Measurements from ENCODE around the gene SNTG2.
"Not testable (repeated sequence)": the region's sequence is repeated elsewhere in the genome, so short reads cannot be mapped to it uniquely, and the experiment has no call there.

Gene SNTG2

GRCh38 chr2:950080-950966 lies at the start of gene SNTG2:
TSS of gene SNTG2 (plus strand) at chr2:950849. CDS start at chr2:950997, 148 bp downstream.
- in situ Hi-C loops (cut with MboI; ENCODE audit: low sequenced_read_pairs): no loop called here

- in situ Hi-C loops (cut with MboI; ENCODE audit: low sequenced_read_pairs): no loop called here
Observed at GRCh38 chr2:902584-902983, 48.1 kb upstream of the SNTG2 start.

- in situ Hi-C loops (cut with MboI; ENCODE audit: low sequenced_read_pairs): no loop called here
Observed at GRCh38 chr2:903223-903900, 47.3 kb upstream of the SNTG2 start.

DNA sequence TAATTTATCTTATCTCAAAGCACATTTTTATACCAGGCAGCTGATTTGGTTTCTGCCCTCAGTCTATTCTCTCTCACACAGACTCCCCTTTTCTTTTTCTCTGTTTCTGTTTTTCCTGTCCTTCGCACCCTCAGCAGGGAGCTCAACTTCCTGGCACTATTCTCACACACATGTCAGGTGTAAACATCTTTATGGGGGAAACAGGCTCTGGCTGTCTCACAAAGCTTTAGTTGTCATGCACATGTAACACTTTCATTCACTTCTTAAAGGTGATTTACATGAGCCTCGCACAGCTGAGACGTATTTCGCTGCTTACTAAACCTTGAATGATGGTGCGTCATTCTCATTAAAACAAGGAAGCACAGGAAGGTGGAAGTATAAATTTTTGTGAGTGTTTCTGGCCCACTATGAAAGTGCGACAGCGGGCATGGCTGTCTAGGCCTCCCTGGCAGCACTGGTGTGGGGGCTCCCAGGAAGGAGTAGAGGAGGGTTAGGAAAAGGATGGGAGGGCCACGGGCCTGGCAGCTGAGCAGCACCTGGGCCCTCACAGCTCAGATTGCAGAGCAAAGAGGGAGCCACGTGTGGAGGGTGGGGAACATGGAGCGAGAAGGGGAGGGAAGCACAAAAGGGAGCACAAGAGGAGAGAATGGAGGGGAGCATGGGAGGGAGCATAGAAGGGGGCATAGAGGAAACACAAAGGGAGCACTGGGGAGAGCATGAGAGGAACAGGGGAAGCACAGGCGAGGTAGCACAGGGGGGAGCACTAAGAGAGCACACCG lies 46.2 kb upstream of the SNTG2 start:
- in situ Hi-C loops (cut with MboI; ENCODE audit: low sequenced_read_pairs): no loop called here

- in situ Hi-C loops (cut with MboI; ENCODE audit: low sequenced_read_pairs): no loop called here
Observed at GRCh38 chr2:905091-905832, 45.4 kb upstream of the SNTG2 start.

DNA sequence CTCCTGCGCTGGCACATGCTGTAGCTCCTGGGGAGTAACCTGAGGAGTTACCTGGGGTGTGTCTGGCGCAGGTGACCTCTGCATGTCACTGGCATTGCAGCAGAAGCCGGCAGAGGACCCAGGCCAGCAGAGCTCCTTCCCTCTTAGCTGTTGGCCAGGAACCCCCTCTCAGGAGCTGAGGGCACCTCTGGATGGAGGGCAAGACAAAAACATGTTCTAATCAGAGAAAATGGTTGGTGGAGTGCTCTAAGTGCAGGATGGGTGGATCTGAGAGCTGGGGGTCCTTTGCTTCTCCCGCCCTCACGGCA lies 44.9 kb upstream of the SNTG2 start:
- in situ Hi-C loops (cut with MboI; ENCODE audit: low sequenced_read_pairs): no loop called here

- in situ Hi-C loops (cut with MboI; ENCODE audit: low sequenced_read_pairs): no loop called here
Observed at GRCh38 chr2:907706-908105, 42.9 kb upstream of the SNTG2 start.

GRCh38 chr2:908568-908967 lies 42.1 kb upstream of the SNTG2 start:
- in situ Hi-C loops (cut with MboI; ENCODE audit: low sequenced_read_pairs): no loop called here

GRCh38 chr2:909764-910379 lies 40.8 kb upstream of the SNTG2 start:
- in situ Hi-C loops (cut with MboI; ENCODE audit: low sequenced_read_pairs): not testable (repeated sequence)

- in situ Hi-C loops (cut with MboI; ENCODE audit: low sequenced_read_pairs): no loop called here
Observed at GRCh38 chr2:910698-911097, 40.0 kb upstream of the SNTG2 start.

DNA sequence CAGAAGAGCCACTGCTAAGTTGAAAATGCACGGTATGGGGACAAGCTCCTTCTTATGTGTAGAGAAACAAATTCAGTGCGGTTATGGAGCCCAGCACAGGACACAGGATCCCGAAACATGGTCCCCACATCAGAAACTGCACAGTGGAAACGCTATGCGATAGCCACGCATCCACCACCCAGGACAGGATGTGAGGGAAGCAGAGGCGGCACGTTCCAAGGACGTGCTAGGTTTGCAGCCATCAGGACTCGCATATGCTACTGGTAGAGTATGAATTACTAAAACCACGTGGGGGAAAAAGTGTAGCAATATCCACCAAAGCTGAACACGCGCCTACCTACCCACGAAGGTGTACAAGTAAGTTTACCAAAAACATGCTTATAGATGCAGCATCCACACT lies 34.7 kb upstream of the SNTG2 start:
- in situ Hi-C loops (cut with MboI; ENCODE audit: low sequenced_read_pairs): no loop called here

DNA sequence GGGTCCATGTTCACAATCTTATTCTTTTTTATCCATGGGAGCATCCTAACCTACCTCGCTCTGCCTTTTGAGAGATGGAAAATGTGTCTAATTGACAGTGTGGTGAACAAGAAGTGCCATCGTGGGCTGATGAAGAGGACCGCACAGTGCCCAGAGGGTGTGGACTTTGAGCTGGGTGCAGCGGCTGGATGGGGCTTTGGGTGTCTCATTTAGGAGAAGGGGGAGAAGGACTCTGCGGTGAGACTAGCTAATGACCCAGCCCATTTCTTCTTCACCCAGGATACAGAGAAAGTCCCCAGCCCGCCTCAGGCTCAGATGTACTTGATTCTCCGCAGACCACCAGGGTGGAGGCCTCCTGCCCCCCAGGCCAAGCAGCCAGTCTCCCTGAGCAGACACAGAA lies 33.7 kb upstream of the SNTG2 start:
- in situ Hi-C loops (cut with MboI; ENCODE audit: low sequenced_read_pairs): no loop called here

DNA sequence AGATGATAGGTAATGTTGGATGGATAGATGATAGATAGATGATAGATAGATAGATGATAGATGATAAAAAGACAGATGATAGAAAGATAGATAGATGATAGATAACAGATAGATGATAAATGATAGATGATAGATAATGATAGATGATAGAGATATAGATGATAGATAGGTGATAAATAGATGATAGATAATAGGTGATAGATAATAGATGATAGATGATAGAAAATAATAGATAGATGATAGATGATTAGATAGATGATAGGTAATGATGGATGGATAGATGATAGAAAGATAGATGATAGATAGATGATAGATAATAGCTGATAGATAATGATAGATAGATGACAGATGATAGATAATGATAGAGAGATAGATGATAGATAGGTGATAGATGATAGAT lies 31.0 kb upstream of the SNTG2 start:
- in situ Hi-C loops (cut with MboI; ENCODE audit: low sequenced_read_pairs): no loop called here

- in situ Hi-C loops (cut with MboI; ENCODE audit: low sequenced_read_pairs): no loop called here
Observed at GRCh38 chr2:920573-920972, 30.1 kb upstream of the SNTG2 start.

DNA sequence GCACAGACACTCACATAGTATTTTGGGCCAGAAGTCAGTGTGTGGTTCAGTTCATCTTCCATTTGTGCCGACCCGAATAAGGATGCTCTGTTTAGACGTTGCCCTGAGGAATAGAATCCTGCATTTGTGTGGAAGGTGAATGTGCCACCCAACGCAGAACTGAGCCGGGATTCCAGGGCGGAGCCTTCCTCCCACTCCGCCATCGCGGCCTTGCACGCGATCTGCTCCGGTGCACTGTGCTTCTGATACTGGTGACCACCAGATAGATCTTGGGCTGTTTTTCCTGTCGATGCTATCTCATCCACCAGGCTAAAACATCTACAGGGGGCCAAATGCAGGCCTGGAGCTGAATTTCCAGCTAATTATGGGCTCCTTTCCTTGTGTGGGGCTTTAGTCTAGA lies 29.6 kb upstream of the SNTG2 start:
- in situ Hi-C loops (cut with MboI; ENCODE audit: low sequenced_read_pairs): no loop called here

DNA sequence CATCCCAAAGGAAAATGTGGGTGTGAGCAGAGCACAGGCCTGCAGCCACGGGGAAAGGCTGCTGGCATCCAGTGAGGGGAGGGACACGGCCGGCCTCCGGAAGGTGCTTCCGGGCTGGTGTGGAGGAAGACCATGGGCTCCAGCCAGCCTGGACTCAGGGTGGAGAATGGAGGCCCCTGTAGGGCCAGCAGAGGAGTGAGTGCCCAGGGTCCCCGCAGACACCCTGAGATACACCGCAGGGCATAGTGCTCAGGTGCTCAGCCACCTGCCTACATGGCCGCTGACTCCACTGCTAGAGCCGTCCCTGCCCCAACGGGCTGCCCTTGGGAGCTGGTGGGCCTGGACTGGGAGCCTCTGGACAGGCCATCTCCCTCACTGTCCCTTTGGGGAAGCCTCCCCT lies 28.5 kb upstream of the SNTG2 start:
- in situ Hi-C loops (cut with MboI; ENCODE audit: low sequenced_read_pairs): no loop called here

GRCh38 chr2:923832-924601 lies 26.6 kb upstream of the SNTG2 start:
- in situ Hi-C loops (cut with MboI; ENCODE audit: low sequenced_read_pairs): no loop called here

DNA sequence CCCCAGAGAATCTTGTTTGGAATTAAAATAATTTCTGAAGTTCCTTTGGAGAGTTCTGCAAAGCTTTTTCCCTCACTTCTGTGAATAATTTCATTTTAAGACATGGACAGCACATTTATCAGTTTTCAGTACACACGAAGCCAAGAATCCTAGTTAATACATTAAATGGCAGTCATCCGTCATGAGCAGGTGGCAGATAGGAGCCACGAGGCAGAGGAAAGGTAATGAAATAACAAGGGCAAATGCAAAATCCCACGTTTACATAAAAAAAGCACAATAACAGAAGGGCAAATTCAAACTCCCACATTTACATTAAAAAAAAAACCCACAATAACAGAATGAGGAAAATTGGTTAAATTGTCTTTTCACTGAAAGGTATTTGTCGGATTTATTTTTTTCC lies 25.9 kb upstream of the SNTG2 start:
- in situ Hi-C loops (cut with MboI; ENCODE audit: low sequenced_read_pairs): no loop called here

- in situ Hi-C loops (cut with MboI; ENCODE audit: low sequenced_read_pairs): no loop called here
Observed at GRCh38 chr2:925309-925708, 25.3 kb upstream of the SNTG2 start.

GRCh38 chr2:925711-926110 lies 24.9 kb upstream of the SNTG2 start:
- in situ Hi-C loops (cut with MboI; ENCODE audit: low sequenced_read_pairs): no loop called here
